Measurements from ENCODE around the gene PAX6. TPM values are rescaled to one million over a fixed set of nuclear protein-coding genes. Genes with fewer than 3 reads are reported as not detected.

The PAX6 gene
- total RNA-seq, 1 donor = not detected

DNA sequence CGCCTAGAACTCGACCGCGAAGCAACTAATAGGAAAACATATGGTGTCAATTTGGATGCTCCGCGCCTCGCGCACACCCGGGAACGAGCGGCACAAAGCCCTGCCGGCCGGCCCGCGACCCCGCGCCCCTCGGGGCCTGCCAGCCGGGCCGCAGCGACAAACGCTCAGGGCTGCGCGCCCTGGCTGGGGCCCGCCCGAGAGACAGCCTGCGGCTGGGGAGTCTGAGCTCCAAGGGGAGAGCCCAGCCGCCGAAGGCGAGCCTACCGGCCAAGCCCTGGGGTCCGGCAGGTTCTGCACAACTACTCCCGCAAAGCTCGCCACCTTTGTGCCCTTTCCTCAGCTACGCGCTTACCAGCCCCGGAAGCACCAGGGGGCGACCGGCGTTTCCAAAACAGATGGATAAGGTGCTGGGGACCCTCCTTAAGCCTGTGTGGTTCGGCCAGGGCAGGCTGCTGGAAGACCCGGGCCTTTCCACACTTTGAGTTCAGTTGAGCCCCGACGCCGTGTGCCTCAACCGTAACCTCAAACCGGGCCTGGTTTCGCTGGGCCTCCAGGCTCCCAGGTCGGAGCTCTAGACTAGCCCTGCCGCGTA lies 6.0 kb downstream of the PAX6 start:
- TF ChIP-seq, protein P1, sequence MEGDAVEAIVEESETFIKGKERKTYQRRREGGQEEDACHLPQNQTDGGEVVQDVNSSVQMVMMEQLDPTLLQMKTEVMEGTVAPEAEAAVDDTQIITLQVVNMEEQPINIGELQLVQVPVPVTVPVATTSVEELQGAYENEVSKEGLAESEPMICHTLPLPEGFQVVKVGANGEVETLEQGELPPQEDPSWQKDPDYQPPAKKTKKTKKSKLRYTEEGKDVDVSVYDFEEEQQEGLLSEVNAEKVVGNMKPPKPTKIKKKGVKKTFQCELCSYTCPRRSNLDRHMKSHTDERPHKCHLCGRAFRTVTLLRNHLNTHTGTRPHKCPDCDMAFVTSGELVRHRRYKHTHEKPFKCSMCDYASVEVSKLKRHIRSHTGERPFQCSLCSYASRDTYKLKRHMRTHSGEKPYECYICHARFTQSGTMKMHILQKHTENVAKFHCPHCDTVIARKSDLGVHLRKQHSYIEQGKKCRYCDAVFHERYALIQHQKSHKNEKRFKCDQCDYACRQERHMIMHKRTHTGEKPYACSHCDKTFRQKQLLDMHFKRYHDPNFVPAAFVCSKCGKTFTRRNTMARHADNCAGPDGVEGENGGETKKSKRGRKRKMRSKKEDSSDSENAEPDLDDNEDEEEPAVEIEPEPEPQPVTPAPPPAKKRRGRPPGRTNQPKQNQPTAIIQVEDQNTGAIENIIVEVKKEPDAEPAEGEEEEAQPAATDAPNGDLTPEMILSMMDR (IDR thresholded peaks at IDR 0.05; ENCODE audit: insufficient read depth, low read depth, low read length) = no peak
- DNase-seq (ENCODE audit: low read depth) = no peak
- no peak overlapping the region for H3K4me3 ChIP-seq (ENCODE audit: low read depth, low read length)

DNA sequence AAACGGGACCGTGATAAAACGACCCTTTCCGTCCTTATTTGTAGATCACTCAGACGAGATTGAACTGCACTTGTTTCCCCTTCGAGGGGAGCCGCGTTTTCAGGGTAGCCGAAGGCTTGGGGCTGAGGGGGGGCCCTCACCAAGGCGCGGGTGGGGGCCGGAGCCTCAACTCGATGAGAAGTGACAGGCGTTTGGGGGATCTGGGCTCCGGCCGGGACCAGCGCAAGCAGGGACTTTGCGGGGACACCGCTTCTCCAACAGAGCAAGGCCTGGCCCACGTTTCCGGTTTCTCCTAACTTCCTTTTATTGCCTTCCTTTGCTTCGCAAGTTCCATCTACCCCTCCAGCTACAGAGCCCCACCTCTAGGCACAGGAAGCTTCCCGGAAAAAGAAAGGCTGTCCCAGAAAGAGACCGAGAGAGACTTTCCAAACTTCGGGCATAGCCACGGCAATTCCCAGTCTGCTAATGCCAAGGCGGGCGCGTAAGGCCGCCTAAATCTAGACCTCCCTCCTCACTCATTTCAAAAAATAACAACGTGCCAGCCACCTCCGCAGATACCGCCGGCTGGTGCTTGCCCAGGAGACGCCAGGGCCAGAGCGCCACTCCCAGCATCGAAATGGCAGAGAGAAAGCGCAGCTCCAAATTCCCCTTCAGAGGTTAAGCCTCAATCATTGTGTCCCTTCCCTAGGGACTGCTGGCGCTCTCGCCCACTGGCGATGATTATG lies 6.6 kb downstream of the PAX6 start:
- no peak overlapping the region for H3K4me3 ChIP-seq (ENCODE audit: low read depth, low read length)
- DNase-seq (ENCODE audit: low read depth) = no peak
- TF ChIP-seq, protein P1 (IDR thresholded peaks at IDR 0.05; ENCODE audit: insufficient read depth, low read depth, low read length) = no peak

DNA sequence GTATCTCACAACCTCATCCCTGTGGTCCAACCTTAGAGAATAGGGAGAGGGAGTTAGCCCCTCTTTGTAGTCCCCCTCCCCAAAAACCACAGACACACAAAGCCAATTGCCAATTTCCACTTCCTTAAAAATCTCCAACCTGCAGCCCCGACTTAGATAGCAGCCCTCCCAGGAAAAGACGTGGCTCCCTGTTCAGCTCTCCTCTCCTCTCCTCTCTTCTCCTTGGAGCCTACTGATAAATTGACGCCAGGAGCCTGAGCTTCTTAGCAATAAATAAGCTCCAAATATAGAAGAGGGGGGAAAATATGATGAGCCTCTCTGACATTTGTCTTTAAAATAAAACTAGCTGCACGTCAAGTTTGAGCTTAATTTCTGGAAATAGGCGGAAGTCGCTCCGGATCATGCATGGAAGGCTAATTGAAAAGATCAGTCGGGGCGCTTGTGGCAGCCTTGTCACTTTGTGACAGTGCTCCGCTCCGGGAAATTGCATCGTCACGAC lies 7.3 kb downstream of the PAX6 start:
- DNase-seq (ENCODE audit: low read depth) = no peak
- no peak overlapping the region for H3K4me3 ChIP-seq (ENCODE audit: low read depth, low read length)
- TF ChIP-seq, protein P1 (IDR thresholded peaks at IDR 0.05; ENCODE audit: insufficient read depth, low read depth, low read length) = no peak

DNA sequence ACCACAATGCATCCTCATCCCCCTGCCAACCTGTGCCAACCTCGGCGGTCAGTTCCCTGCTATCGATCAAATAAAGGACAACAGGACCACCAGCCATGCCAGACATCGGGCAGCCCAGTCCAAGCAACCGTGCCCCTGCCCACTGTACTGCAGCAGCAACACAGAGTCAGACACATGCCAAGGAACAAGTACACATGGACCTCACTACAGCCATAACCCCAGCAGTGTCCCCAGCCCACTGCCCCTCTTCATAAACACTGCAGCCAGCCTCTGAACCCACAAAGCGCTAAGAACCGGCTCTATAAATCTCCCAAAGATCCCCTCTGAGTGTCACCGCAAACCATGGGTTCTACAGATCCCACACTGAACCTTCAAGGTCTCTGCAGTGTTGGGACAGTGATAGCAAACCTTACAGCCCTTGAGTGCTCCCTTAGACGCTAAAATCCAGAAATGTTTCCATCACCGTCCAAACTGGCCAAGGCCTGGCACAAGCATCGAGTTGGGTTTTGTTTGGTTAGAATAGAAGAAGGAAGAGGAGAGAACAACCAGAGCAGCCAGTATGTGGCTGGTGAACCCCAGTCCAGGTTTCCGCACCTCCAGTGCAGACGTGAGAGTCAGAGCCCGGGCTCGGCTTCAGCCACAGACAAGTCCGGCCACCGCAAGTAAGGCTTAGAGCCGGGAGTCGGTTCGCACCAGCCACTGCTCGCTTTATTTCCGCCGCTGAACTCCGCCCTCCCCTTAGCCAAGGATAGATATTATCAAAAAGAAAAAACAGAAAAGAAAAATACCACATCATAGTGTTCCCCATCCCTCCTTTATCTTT lies 7.9 kb downstream of the PAX6 start:
- DNase-seq (ENCODE audit: low read depth) = no peak
- H3K4me3 ChIP-seq (ENCODE audit: low read depth, low read length) = no peak overlapping the region
- TF ChIP-seq, protein P1 (IDR thresholded peaks at IDR 0.05; ENCODE audit: insufficient read depth, low read depth, low read length) = no peak

DNA sequence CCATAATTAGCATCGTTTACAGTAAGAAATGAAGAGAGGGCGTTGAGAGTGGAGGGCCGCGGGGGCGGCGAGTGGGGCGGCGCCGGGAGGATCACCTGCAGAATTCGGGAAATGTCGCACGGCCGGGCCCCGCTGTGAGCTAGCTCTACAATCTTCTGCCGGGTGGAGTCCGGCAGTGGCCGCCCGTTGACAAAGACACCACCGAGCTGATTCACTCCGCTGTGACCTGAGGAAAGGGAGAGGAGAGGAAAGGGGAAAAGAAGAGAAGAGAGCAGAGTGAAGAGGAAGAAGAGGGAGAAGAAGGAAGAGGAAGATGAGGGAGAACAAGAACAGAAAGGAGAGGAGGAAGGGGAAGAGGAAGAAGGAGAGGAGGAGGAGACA lies 8.5 kb downstream of the PAX6 start:
- TF ChIP-seq, protein P1 (IDR thresholded peaks at IDR 0.05; ENCODE audit: insufficient read depth, low read depth, low read length) = no peak
- H3K4me3 ChIP-seq (ENCODE audit: low read depth, low read length) = no peak overlapping the region
- DNase-seq (ENCODE audit: low read depth) = no peak

DNA sequence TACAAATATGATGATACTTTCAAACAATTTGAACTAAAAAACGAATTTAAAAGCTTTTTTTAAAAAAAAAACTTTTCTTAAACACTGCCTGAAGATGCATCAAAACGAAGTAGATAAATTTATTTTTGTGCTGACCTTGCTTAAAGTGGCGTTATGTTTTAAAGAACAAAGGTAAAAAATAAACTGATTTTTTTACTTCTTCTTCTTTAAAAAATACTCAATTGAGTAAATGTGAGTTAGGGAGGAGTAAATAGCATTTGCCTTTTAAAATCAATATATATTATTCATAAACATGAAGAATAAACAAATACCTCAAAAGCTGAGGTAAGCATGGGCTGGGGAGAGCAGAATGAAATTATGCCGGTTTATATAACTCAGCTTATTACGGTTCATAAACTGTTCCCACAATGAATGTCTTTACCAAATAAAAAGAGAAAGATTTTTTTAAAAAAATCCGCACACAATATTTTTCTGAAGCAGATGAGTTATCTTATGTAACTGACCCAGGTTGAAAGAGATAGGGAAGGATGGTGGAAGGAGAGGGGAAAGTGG lies 9.0 kb downstream of the PAX6 start:
- TF ChIP-seq, protein P1 (IDR thresholded peaks at IDR 0.05; ENCODE audit: insufficient read depth, low read depth, low read length) = no peak

More for the DNA sequence above, 9.0 kb downstream of the PAX6 start:
- no peak for DNase-seq (ENCODE audit: low read depth)
- H3K4me3 ChIP-seq (ENCODE audit: low read depth, low read length) = no peak overlapping the region
